ENCODE results near the gene MTAP.

DNA sequence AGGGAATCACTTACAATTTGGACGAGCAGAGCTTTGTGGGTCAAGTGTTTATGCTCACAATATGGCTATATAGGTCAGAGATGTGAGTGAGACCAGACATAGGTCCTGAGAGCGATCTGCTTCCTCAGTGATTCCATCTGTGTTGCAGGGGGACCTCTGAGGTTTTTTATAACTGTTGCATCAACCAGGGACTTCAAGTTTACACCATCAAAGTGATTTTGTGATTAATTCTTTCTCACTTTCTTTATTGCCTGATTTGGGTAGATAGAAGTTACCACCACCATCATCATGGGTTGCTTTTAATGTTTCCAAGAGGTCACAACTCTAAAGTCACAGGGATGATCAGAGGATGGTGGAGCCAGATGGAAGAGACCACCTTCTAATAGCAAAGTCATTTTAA, 7.0 kb upstream of the MTAP start:
- TF ChIP-seq E2F1 (CRISPR knock-in tag; IDR thresholded peaks at IDR 0.05) (no peak), ARID1B (IDR thresholded peaks at IDR 0.05) (no peak)
- TF ChIP-seq, protein P1, sequence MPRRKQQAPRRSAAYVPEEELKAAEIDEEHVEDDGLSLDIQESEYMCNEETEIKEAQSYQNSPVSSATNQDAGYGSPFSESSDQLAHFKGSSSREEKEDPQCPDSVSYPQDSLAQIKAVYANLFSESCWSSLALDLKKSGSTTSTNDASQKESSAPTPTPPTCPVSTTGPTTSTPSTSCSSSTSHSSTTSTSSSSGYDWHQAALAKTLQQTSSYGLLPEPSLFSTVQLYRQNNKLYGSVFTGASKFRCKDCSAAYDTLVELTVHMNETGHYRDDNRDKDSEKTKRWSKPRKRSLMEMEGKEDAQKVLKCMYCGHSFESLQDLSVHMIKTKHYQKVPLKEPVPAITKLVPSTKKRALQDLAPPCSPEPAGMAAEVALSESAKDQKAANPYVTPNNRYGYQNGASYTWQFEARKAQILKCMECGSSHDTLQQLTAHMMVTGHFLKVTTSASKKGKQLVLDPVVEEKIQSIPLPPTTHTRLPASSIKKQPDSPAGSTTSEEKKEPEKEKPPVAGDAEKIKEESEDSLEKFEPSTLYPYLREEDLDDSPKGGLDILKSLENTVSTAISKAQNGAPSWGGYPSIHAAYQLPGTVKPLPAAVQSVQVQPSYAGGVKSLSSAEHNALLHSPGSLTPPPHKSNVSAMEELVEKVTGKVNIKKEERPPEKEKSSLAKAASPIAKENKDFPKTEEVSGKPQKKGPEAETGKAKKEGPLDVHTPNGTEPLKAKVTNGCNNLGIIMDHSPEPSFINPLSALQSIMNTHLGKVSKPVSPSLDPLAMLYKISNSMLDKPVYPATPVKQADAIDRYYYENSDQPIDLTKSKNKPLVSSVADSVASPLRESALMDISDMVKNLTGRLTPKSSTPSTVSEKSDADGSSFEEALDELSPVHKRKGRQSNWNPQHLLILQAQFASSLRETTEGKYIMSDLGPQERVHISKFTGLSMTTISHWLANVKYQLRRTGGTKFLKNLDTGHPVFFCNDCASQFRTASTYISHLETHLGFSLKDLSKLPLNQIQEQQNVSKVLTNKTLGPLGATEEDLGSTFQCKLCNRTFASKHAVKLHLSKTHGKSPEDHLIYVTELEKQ (CRISPR knock-in tag; IDR thresholded peaks at IDR 0.05): no peak
